Neural cell (in vitro differentiated cells): Measurements from ENCODE around the gene MPHOSPH9. TPM values are rescaled to one million over a fixed set of nuclear protein-coding genes. Genes with fewer than 3 reads are reported as not detected.
A peak's percentile ranks its signal among the peaks of the same experiment; 100 is the strongest.

Source experiments
- H2AFZ ChIP-seq: fragments of 200-600, 300-800 bp; sonication (generic), shearing (Covaris generic); 2 replicates; pipeline ENCODE4 v1.6.0; 2014; ENCODE audit warnings: low read depth, mild to moderate bottlenecking, antibody characterized with exemption, low read length, moderate library complexity
- H3F3A ChIP-seq: fragments of 200-600 bp; shearing (Covaris generic); 2 replicates; pipeline ENCODE4 v1.6.1; 2016; ENCODE audit warnings: mild to moderate bottlenecking, moderate library complexity, mixed read lengths, antibody characterized with exemption, low read length; ENCODE audit not compliant: insufficient read depth, poor library complexity, severe bottlenecking
- H3K27ac ChIP-seq: fragments of 200-600, 300-800 bp; sonication (generic), shearing (Covaris generic); 2 replicates; pipeline ENCODE4 v1.5.1; 2014; ENCODE audit warnings: mild to moderate bottlenecking, low read length, moderate library complexity
- H3K27me3 ChIP-seq: fragments of 300-800, 200-600 bp; sonication (generic), shearing (Covaris generic); 2 replicates; pipeline ENCODE4 v1.6.0; 2014; ENCODE audit warnings: mild to moderate bottlenecking, low read depth, low read length, moderate library complexity; ENCODE audit not compliant: insufficient read depth
- H3K36me3 ChIP-seq: fragments of 300-800, 200-600 bp; sonication (generic), shearing (Covaris generic); 2 replicates; pipeline ENCODE4 v1.5.1; 2014; ENCODE audit warnings: mild to moderate bottlenecking, antibody characterized with exemption, low read length, moderate library complexity; ENCODE audit not compliant: insufficient read depth
- H3K4me2 ChIP-seq: fragments of 300-800, 200-600 bp; sonication (generic), shearing (Covaris generic); 2 replicates; pipeline ENCODE4 v1.6.0; 2014; ENCODE audit warnings: mild to moderate bottlenecking, low read length
- H3K4me3 ChIP-seq: fragments of 300-800, 200-600 bp; sonication (generic), shearing (Covaris generic); 2 replicates; pipeline ENCODE4 v1.5.1; 2014; ENCODE audit warnings: mild to moderate bottlenecking, low read length, moderate library complexity
- H3K79me2 ChIP-seq: fragments of 200-600 bp; shearing (Covaris generic); replicated peaks from 2 replicates; pipeline ENCODE4 v1.6.0; 2014; ENCODE audit warnings: mild to moderate bottlenecking, low read length, moderate library complexity; ENCODE audit not compliant: insufficient read depth
- H3K9ac ChIP-seq: fragments of 300-800, 200-600 bp; sonication (generic), shearing (Covaris generic); 2 replicates; pipeline ENCODE4 v1.6.1; 2016; ENCODE audit warnings: mild to moderate bottlenecking, low read length, mixed read lengths
- H3K9me2 ChIP-seq: fragments of 200-600 bp; shearing (Covaris generic); 2 replicates; pipeline ENCODE4 v1.6.1; 2016; ENCODE audit warnings: mild to moderate bottlenecking, low read length, mixed read lengths; ENCODE audit not compliant: insufficient read depth
- H3K9me3 ChIP-seq: fragments of 200-600, 300-800 bp; sonication (generic), shearing (Covaris generic); 2 replicates; pipeline ENCODE4 v1.6.1; 2016; ENCODE audit warnings: mild to moderate bottlenecking, mixed run types, low read length, moderate library complexity, mixed read lengths
- H4K20me1 ChIP-seq: fragments of 200-600 bp; shearing (Covaris generic); 2 replicates; pipeline ENCODE4 v1.6.1; 2016; ENCODE audit warnings: mild to moderate bottlenecking, mixed run types; ENCODE audit not compliant: insufficient read depth
- CTCF ChIP-seq: fragments of 450-650 bp; IDR thresholded peaks from 2 replicates; pipeline ENCODE4 v1.5.1; 2014; ENCODE audit warnings: antibody characterized with exemption, mild to moderate bottlenecking, moderate library complexity; ENCODE audit not compliant: poor library complexity, severe bottlenecking
- EP300 ChIP-seq: fragments of 450-650 bp; conservative IDR thresholded peaks from 2 replicates; pipeline ENCODE4 v1.6.1; 2014; ENCODE audit warnings: antibody characterized with exemption, mild to moderate bottlenecking, moderate library complexity; ENCODE audit not compliant: poor library complexity, severe bottlenecking
- EZH2 ChIP-seq: fragments of 200-600, 300-800 bp; shearing (Covaris generic), sonication (generic); IDR thresholded peaks from 2 replicates; pipeline ENCODE4 v1.6.1; 2014; ENCODE audit warnings: antibody characterized with exemption, low read length, borderline replicate concordance, mild to moderate bottlenecking; ENCODE audit not compliant: insufficient read depth, poor library complexity, severe bottlenecking
- MXI1 ChIP-seq: fragments of 450-650 bp; conservative IDR thresholded peaks from 2 replicates; pipeline ENCODE4 v1.6.1; 2014; ENCODE audit warnings: antibody characterized with exemption, mild to moderate bottlenecking; ENCODE audit not compliant: poor library complexity, severe bottlenecking
- POLR2AphosphoS5 ChIP-seq: IDR thresholded peaks from 2 replicates; pipeline ENCODE4 v1.6.1; 2012
- RAD21 ChIP-seq: fragments of 450-650 bp; conservative IDR thresholded peaks from 2 replicates; pipeline ENCODE4 v1.6.1; 2014; ENCODE audit warnings: antibody characterized with exemption, mild to moderate bottlenecking, moderate library complexity
- REST ChIP-seq: IDR thresholded peaks from 2 replicates; pipeline ENCODE4 v1.6.1; 2012; ENCODE audit warnings: borderline replicate concordance
- SMC3 ChIP-seq: fragments of 450-650 bp; conservative IDR thresholded peaks from 2 replicates; pipeline ENCODE4 v1.6.1; 2014; ENCODE audit warnings: antibody characterized with exemption, mild to moderate bottlenecking, moderate library complexity; ENCODE audit not compliant: poor library complexity
- TAF1 ChIP-seq: IDR thresholded peaks from 2 replicates; pipeline ENCODE4 v1.6.1; 2012; ENCODE audit warnings: low read depth
- polyA plus RNA-seq: library from polyadenylated mRNA; depleted of rRNA; stranded (reverse); fragments of >200 nt; gene quantifications from 2 replicates; pipeline ENCODE4 v1.2.3, GENCODE V29; 2014

The MPHOSPH9 gene
- polyA plus RNA-seq, 1 donor from 2014 or later: 59.1 TPM

- H3K27me3 ChIP-seq: no peaks in the 10 kb centered on the region
- no peak overlapping the region for H2AFZ ChIP-seq
- H3K36me3 ChIP-seq: no peaks in the 10 kb centered on the region
- no peak overlapping the region for H3K4me3 ChIP-seq
- no peaks in the 10 kb centered on the region for H3K9me2 ChIP-seq
- peaks cover 4% of the 10 kb centered on the region for H3F3A ChIP-seq
- no peak overlapping the region for H3K9ac ChIP-seq
- H3K9me3 ChIP-seq: no peaks in the 10 kb centered on the region
- no peaks in the 10 kb centered on the region for H4K20me1 ChIP-seq
- no peak overlapping the region for H3K27ac ChIP-seq
- H3K4me2 ChIP-seq: no peak overlapping the region
- peaks cover 34% of the 10 kb centered on the region for H3K79me2 ChIP-seq
- TF ChIP-seq POLR2AphosphoS5 (no peak), MXI1 (no peak), REST (no peak)
These were observed 40.2 kb upstream of the MPHOSPH9 start for GRCh38 chr12:123273166-123273565.

- Histone ChIP-seq H2AFZ (no peak overlapping the region), H3K9me3 (no peaks in the 10 kb centered on the region), H3K36me3 (no peaks in the 10 kb centered on the region), H3K27ac (no peak overlapping the region), H4K20me1 (no peaks in the 10 kb centered on the region), H3K27me3 (no peaks in the 10 kb centered on the region), H3K79me2 (peaks cover 34% of the 10 kb centered on the region), H3K9ac (peak overlapping the region; percentile 94), H3F3A (peaks cover 4% of the 10 kb centered on the region), H3K4me3 (peak overlapping the region; percentile 91), H3K4me2 (no peak overlapping the region), H3K9me2 (no peaks in the 10 kb centered on the region)
- TF ChIP-seq SMC3: peak; percentile 31
- TF ChIP-seq POLR2AphosphoS5: peak; percentile 17
- TF ChIP-seq TAF1: no peak
- TF ChIP-seq MXI1: no peak
- peak; percentile 20 for TF ChIP-seq REST
- TF ChIP-seq RAD21: peak; percentile 58
- TF ChIP-seq EP300: no peak
- no peak for TF ChIP-seq EZH2
- peak; percentile 61 for TF ChIP-seq CTCF
These were observed 38.2 kb upstream of the MPHOSPH9 start for GRCh38 chr12:123271001-123271668.
